Jurkat, Clone E6-1 (cell line): ENCODE data around the gene SNAPC3. TPM values are rescaled to one million over a fixed set of nuclear protein-coding genes. Genes with fewer than 3 reads are reported as not detected.
"Not testable (repeated sequence)": the region's sequence is repeated elsewhere in the genome, so short reads cannot be mapped to it uniquely, and the experiment has no call there.

Experiments
- DNase-seq: peaks from one replicate; pipeline ENCODE4 v3.0.0-alpha.2; 2011; ENCODE audit warnings: low read depth, low spot score
- H3K4me3 ChIP-seq: 2 replicates; pipeline ENCODE4 v1.5.1; 2011; ENCODE audit warnings: mild to moderate bottlenecking, low read length, control low read depth, moderate library complexity
- polyA plus RNA-seq: library from polyadenylated mRNA; unstranded; fragments of >200 nt; gene quantifications from one replicate; pipeline ENCODE4 v1.2.1, GENCODE V29; 2012; ENCODE audit warnings: missing spikeins; ENCODE audit not compliant: insufficient read length, insufficient read depth

Gene SNAPC3
- polyA plus RNA-seq: 34.7 TPM

GRCh38 chr9:15422372-15423230, at the start of gene SNAPC3:
Gene SNAPC3 (plus strand): TSS chr9:15422876. CDS start chr9:15422880, 4 bp downstream.
- H3K4me3 ChIP-seq: peak within 1 kb of the TSS; percentile 95
- peak; percentile 92 for DNase-seq

GRCh38 chr9:15373881-15374280, 48.8 kb upstream of the SNAPC3 start:
- no peak overlapping the region for H3K4me3 ChIP-seq
- no peak for DNase-seq

GRCh38 chr9:15374310-15374709, 48.4 kb upstream of the SNAPC3 start:
- no peak for DNase-seq
- H3K4me3 ChIP-seq: no peak overlapping the region

- no peak overlapping the region for H3K4me3 ChIP-seq
- DNase-seq: no peak
Observed at GRCh38 chr9:15374825-15375224, 47.9 kb upstream of the SNAPC3 start.

GRCh38 chr9:15377625-15378540, 44.8 kb upstream of the SNAPC3 start:
- H3K4me3 ChIP-seq: no peak overlapping the region
- DNase-seq: no peak

- not testable (repeated sequence) for H3K4me3 ChIP-seq, DNase-seq
Observed at GRCh38 chr9:15379317-15379716, 43.4 kb upstream of the SNAPC3 start.

- DNase-seq: not testable (repeated sequence)
Observed at GRCh38 chr9:15379888-15380287, 42.8 kb upstream of the SNAPC3 start.

GRCh38 chr9:15381491-15381890, 41.2 kb upstream of the SNAPC3 start:
- no peak for DNase-seq
- no peak overlapping the region for H3K4me3 ChIP-seq

More at GRCh38 chr9:15379888-15380287, 42.8 kb upstream of the SNAPC3 start:
- H3K4me3 ChIP-seq: not testable (repeated sequence)

- no peak overlapping the region for H3K4me3 ChIP-seq
- DNase-seq: no peak
Observed at GRCh38 chr9:15386465-15386864, 36.2 kb upstream of the SNAPC3 start.

GRCh38 chr9:15389173-15389572, 33.5 kb upstream of the SNAPC3 start:
- no peak for DNase-seq
- no peak overlapping the region for H3K4me3 ChIP-seq

GRCh38 chr9:15389631-15390030, 33.0 kb upstream of the SNAPC3 start:
- DNase-seq: no peak
- no peak overlapping the region for H3K4me3 ChIP-seq

GRCh38 chr9:15390201-15390600, 32.5 kb upstream of the SNAPC3 start:
- H3K4me3 ChIP-seq: no peak overlapping the region
- DNase-seq: no peak

- H3K4me3 ChIP-seq: no peak overlapping the region
- DNase-seq: no peak
Observed at GRCh38 chr9:15392363-15392762, 30.3 kb upstream of the SNAPC3 start.

GRCh38 chr9:15400281-15400941, 22.3 kb upstream of the SNAPC3 start:
- DNase-seq: no peak
- H3K4me3 ChIP-seq: no peak overlapping the region

GRCh38 chr9:15401266-15401665, 21.4 kb upstream of the SNAPC3 start:
- DNase-seq: no peak
- H3K4me3 ChIP-seq: no peak overlapping the region

GRCh38 chr9:15403155-15403554, 19.5 kb upstream of the SNAPC3 start:
- peak; percentile 46 for DNase-seq
- H3K4me3 ChIP-seq: no peak overlapping the region

- H3K4me3 ChIP-seq: no peak overlapping the region
- no peak for DNase-seq
Observed at GRCh38 chr9:15404171-15404570, 18.5 kb upstream of the SNAPC3 start.

GRCh38 chr9:15416880-15417279, 5.8 kb upstream of the SNAPC3 start:
- peak; percentile 49 for DNase-seq
- no peak overlapping the region for H3K4me3 ChIP-seq

- no peak for DNase-seq
- no peak overlapping the region for H3K4me3 ChIP-seq
Observed at GRCh38 chr9:15417626-15418025, 5.0 kb upstream of the SNAPC3 start.
